WTC11 (cell line): ENCODE data around the gene NIN.

Experiments
- FOXJ3 ChIP-seq: sonication (generic); formaldehyde crosslinking; IDR thresholded peaks from 2 replicates; pipeline ENCODE4 v1.9.0; 2021; ENCODE audit warnings: missing genetic modification reagents, mild to moderate bottlenecking, borderline replicate concordance
- FOXK1 ChIP-seq: sonication (generic); formaldehyde crosslinking; IDR thresholded peaks from 2 replicates; pipeline ENCODE4 v1.8.0; 2022; ENCODE audit warnings: mild to moderate bottlenecking, moderate library complexity, missing genetic modification reagents
- NR1H2 ChIP-seq: sonication (generic); formaldehyde crosslinking; IDR thresholded peaks from 2 replicates; pipeline ENCODE4 v1.9.0; 2021; ENCODE audit warnings: mild to moderate bottlenecking, moderate library complexity, missing genetic modification reagents
- TCF7 ChIP-seq: sonication (generic); formaldehyde crosslinking; IDR thresholded peaks from 2 replicates; pipeline ENCODE4 v1.8.0; 2022; ENCODE audit warnings: mild to moderate bottlenecking, low read depth, missing genetic modification reagents, moderate library complexity
- TP53 ChIP-seq: sonication (generic); formaldehyde crosslinking; IDR thresholded peaks from 2 replicates; pipeline ENCODE4 v1.8.1; 2023; ENCODE audit warnings: mild to moderate bottlenecking, missing genetic modification reagents
- ZNF423 ChIP-seq: fragments of 250-450 bp; sonication (Bioruptor Pico); IDR thresholded peaks from 2 replicates; pipeline ENCODE4 v2.1.2; 2022; ENCODE audit warnings: mild to moderate bottlenecking, moderate library complexity
- TF ChIP-seq, protein P1 (sequence below): fragments of 200-600 bp; IDR thresholded peaks from 2 replicates; pipeline ENCODE4 v1.8.0; 2022; ENCODE audit warnings: antibody characterized with exemption
- TF ChIP-seq, protein P2 (sequence below): sonication (generic); formaldehyde crosslinking; IDR thresholded peaks from 2 replicates; pipeline ENCODE4 v1.8.0; 2023; ENCODE audit warnings: missing genetic modification reagents
- TF ChIP-seq, protein P3 (sequence below): sonication (generic); formaldehyde crosslinking; IDR thresholded peaks from 2 replicates; pipeline ENCODE4 v1.8.1; 2023; ENCODE audit warnings: mild to moderate bottlenecking, missing genetic modification reagents, borderline replicate concordance
- TF ChIP-seq, protein P4 (sequence below): sonication (generic); formaldehyde crosslinking; IDR thresholded peaks from 2 replicates; pipeline ENCODE4 v1.8.1; 2022; ENCODE audit warnings: low read depth, missing genetic modification reagents, borderline replicate concordance
- TF ChIP-seq, protein P5 (sequence below): sonication (generic); formaldehyde crosslinking; IDR thresholded peaks from 2 replicates; pipeline ENCODE4 v1.8.1; 2023; ENCODE audit warnings: mild to moderate bottlenecking, missing genetic modification reagents, moderate library complexity

DNA sequence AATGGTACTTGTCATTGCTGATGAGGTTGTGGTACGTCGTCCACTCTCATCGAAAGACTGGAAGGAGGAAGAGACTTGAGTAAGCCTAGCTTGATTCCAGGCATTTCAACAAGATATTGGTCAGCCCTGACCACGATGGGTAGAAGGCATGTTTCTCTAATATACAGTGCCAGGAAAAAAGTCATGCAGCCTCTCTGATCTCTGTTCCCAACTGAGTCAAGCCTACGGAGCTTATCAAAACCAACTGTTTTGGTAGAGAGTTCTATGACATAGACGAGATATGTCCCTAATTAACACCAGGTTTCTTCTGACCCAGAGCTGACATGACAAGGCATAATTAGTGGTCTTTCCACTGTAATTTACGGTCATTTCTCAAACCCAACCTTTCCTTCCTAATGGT is 58.5 kb downstream of the NIN start:
- TF ChIP-seq ZNF423 (CRISPR knock-in tag) (no peak), TP53 (CRISPR knock-in tag) (no peak), FOXK1 (CRISPR knock-in tag) (no peak), FOXJ3 (CRISPR knock-in tag) (no peak), TCF7 (CRISPR knock-in tag) (no peak), NR1H2 (CRISPR knock-in tag) (no peak)
- TF ChIP-seq, protein P1, sequence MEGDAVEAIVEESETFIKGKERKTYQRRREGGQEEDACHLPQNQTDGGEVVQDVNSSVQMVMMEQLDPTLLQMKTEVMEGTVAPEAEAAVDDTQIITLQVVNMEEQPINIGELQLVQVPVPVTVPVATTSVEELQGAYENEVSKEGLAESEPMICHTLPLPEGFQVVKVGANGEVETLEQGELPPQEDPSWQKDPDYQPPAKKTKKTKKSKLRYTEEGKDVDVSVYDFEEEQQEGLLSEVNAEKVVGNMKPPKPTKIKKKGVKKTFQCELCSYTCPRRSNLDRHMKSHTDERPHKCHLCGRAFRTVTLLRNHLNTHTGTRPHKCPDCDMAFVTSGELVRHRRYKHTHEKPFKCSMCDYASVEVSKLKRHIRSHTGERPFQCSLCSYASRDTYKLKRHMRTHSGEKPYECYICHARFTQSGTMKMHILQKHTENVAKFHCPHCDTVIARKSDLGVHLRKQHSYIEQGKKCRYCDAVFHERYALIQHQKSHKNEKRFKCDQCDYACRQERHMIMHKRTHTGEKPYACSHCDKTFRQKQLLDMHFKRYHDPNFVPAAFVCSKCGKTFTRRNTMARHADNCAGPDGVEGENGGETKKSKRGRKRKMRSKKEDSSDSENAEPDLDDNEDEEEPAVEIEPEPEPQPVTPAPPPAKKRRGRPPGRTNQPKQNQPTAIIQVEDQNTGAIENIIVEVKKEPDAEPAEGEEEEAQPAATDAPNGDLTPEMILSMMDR = no peak
- TF ChIP-seq, protein P2, sequence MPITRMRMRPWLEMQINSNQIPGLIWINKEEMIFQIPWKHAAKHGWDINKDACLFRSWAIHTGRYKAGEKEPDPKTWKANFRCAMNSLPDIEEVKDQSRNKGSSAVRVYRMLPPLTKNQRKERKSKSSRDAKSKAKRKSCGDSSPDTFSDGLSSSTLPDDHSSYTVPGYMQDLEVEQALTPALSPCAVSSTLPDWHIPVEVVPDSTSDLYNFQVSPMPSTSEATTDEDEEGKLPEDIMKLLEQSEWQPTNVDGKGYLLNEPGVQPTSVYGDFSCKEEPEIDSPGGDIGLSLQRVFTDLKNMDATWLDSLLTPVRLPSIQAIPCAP (CRISPR knock-in tag) = no peak
- TF ChIP-seq, protein P3, sequence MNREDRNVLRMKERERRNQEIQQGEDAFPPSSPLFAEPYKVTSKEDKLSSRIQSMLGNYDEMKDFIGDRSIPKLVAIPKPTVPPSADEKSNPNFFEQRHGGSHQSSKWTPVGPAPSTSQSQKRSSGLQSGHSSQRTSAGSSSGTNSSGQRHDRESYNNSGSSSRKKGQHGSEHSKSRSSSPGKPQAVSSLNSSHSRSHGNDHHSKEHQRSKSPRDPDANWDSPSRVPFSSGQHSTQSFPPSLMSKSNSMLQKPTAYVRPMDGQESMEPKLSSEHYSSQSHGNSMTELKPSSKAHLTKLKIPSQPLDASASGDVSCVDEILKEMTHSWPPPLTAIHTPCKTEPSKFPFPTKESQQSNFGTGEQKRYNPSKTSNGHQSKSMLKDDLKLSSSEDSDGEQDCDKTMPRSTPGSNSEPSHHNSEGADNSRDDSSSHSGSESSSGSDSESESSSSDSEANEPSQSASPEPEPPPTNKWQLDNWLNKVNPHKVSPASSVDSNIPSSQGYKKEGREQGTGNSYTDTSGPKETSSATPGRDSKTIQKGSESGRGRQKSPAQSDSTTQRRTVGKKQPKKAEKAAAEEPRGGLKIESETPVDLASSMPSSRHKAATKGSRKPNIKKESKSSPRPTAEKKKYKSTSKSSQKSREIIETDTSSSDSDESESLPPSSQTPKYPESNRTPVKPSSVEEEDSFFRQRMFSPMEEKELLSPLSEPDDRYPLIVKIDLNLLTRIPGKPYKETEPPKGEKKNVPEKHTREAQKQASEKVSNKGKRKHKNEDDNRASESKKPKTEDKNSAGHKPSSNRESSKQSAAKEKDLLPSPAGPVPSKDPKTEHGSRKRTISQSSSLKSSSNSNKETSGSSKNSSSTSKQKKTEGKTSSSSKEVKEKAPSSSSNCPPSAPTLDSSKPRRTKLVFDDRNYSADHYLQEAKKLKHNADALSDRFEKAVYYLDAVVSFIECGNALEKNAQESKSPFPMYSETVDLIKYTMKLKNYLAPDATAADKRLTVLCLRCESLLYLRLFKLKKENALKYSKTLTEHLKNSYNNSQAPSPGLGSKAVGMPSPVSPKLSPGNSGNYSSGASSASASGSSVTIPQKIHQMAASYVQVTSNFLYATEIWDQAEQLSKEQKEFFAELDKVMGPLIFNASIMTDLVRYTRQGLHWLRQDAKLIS (CRISPR knock-in tag) = no peak
- TF ChIP-seq, protein P4, sequence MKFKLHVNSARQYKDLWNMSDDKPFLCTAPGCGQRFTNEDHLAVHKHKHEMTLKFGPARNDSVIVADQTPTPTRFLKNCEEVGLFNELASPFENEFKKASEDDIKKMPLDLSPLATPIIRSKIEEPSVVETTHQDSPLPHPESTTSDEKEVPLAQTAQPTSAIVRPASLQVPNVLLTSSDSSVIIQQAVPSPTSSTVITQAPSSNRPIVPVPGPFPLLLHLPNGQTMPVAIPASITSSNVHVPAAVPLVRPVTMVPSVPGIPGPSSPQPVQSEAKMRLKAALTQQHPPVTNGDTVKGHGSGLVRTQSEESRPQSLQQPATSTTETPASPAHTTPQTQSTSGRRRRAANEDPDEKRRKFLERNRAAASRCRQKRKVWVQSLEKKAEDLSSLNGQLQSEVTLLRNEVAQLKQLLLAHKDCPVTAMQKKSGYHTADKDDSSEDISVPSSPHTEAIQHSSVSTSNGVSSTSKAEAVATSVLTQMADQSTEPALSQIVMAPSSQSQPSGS (CRISPR knock-in tag) = no peak
- TF ChIP-seq, protein P5, sequence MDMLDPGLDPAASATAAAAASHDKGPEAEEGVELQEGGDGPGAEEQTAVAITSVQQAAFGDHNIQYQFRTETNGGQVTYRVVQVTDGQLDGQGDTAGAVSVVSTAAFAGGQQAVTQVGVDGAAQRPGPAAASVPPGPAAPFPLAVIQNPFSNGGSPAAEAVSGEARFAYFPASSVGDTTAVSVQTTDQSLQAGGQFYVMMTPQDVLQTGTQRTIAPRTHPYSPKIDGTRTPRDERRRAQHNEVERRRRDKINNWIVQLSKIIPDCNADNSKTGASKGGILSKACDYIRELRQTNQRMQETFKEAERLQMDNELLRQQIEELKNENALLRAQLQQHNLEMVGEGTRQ (CRISPR knock-in tag) = no peak
